Loucy (cell line): Measurements from ENCODE around the gene ZNF276.

Source experiments
- EZH2phosphoT487 ChIP-seq: fragments of 200-600 bp; IDR thresholded peaks from 2 replicates; pipeline ENCODE4 v1.6.1; 2018; ENCODE audit warnings: antibody characterized with exemption, mild to moderate bottlenecking, moderate library complexity, borderline replicate concordance
- TF ChIP-seq, protein P1 (sequence below): fragments of 200-600 bp; sonication (generic); conservative IDR thresholded peaks from 2 replicates; pipeline ENCODE4 v1.5.1; 2014; ENCODE audit warnings: mild to moderate bottlenecking, antibody characterized with exemption, low read length

DNA sequence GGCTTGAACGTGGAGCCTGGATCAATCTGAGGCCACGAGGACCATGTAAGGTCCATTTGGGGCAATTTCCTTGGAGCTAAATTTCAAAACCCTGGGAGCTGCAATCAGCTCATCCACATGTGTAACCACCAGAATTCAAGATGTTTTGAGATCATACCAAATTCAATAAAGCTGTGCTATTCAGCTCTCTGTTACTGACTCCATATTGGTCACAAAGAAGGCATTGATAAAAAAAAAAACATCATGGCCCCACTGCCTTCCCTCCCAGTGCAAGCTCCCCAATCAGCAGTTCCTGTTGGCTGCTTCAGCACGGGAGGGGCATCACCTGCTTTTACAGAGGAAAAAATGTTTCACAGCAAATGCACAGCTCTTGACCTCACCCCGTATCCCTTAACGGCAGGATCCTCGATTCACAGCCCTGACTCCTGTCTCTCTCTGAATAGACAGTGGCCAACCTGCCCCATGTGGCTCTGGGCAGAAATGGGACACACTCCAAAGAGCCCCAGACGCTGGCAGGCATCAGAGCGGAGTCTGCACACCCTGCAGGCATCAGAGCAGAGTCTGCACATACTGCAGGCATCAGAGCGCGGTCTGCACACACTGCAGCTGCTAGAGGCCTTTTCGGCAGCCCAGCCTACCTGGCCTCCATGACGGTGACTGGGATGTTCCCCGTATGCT lies 58.0 kb downstream of the ZNF276 start:
- TF ChIP-seq, protein P1, sequence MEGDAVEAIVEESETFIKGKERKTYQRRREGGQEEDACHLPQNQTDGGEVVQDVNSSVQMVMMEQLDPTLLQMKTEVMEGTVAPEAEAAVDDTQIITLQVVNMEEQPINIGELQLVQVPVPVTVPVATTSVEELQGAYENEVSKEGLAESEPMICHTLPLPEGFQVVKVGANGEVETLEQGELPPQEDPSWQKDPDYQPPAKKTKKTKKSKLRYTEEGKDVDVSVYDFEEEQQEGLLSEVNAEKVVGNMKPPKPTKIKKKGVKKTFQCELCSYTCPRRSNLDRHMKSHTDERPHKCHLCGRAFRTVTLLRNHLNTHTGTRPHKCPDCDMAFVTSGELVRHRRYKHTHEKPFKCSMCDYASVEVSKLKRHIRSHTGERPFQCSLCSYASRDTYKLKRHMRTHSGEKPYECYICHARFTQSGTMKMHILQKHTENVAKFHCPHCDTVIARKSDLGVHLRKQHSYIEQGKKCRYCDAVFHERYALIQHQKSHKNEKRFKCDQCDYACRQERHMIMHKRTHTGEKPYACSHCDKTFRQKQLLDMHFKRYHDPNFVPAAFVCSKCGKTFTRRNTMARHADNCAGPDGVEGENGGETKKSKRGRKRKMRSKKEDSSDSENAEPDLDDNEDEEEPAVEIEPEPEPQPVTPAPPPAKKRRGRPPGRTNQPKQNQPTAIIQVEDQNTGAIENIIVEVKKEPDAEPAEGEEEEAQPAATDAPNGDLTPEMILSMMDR = no peak
- no peak for TF ChIP-seq EZH2phosphoT487
